Gastroesophageal sphincter (tissue), 3 donors: Measurements from ENCODE around the gene MACROH2A2.

ENCODE experiments used
- EP300 ChIP-seq: sonication (generic); formaldehyde crosslinking; IDR thresholded peaks from one replicate; pipeline ENCODE4 v1.6.1; 2017; ENCODE audit warnings: antibody characterized with exemption, mild to moderate bottlenecking
- POLR2A ChIP-seq, 2 donors: fragments of 450-650 bp; IDR thresholded peaks; one replicate each; pipeline ENCODE4 v1.6.1; 2017; ENCODE audit warnings: antibody characterized with exemption in 2 of 2, mild to moderate bottlenecking in 2 of 2, moderate library complexity in 1 of 2
- POLR2AphosphoS5 ChIP-seq: sonication (generic); formaldehyde crosslinking; IDR thresholded peaks from one replicate; pipeline ENCODE4 v1.6.1; 2017; ENCODE audit warnings: antibody characterized with exemption
- TF ChIP-seq, protein P1 (sequence below), 4 experiments: fragments of 200-600 bp in 2 of 4; fragments of 450-650 bp in 2 of 4; sonication (generic) in 1 of 4; IDR thresholded peaks; one replicate each; pipeline ENCODE4 v1.5.1; 2017 to 2019; ENCODE audit warnings: antibody characterized with exemption in 4 of 4, mild to moderate bottlenecking in 2 of 4, moderate library complexity in 2 of 4

DNA sequence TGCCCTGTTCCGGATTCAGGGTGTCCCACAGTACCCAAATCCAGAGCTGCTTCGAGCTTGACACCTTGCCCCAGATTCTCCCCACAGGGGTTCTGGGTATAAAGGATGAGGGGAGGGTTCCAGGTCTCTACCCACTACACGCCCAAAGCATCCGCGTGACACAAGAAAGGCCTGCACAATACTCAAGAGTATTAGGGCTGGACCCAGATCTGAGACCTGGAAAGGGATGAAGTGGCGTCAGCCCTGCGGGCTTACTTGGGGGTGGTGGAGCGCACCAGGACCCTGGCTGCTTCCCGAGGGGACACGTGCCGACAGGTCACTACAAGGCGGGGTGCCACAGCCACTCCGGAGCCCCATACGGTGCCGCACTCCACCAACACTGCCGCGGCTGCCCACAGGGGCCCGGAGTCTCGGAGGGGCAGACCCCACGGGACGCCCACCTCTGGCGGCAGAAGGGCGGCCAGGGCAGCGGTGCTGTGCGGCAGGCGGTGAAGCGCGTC is 92.6 kb downstream of the MACROH2A2 start:
- TF ChIP-seq, protein P1, sequence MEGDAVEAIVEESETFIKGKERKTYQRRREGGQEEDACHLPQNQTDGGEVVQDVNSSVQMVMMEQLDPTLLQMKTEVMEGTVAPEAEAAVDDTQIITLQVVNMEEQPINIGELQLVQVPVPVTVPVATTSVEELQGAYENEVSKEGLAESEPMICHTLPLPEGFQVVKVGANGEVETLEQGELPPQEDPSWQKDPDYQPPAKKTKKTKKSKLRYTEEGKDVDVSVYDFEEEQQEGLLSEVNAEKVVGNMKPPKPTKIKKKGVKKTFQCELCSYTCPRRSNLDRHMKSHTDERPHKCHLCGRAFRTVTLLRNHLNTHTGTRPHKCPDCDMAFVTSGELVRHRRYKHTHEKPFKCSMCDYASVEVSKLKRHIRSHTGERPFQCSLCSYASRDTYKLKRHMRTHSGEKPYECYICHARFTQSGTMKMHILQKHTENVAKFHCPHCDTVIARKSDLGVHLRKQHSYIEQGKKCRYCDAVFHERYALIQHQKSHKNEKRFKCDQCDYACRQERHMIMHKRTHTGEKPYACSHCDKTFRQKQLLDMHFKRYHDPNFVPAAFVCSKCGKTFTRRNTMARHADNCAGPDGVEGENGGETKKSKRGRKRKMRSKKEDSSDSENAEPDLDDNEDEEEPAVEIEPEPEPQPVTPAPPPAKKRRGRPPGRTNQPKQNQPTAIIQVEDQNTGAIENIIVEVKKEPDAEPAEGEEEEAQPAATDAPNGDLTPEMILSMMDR (IDR thresholded peaks at IDR 0.05) = no peak
- TF ChIP-seq POLR2AphosphoS5 (no peak), POLR2A (IDR thresholded peaks at IDR 0.05) (no peak), EP300 (no peak)
